Measurements from ENCODE around the gene SIAH3. TPM values are rescaled to one million over a fixed set of nuclear protein-coding genes. Genes with fewer than 3 reads are reported as not detected.

SIAH3 gene
- total and polyA plus RNA-seq, 9 of the 15 experiments (the other 6 are each of a cell fraction or from before 2014, with no cell fraction given): not detected

- H3K36me3 ChIP-seq (ENCODE audit: control insufficient read depth, insufficient read depth, low read length): no peaks in the 10 kb centered on the region
- intact Hi-C loops (cut with micrococcal nuclease): no loop called here
- TF ChIP-seq, protein P1, sequence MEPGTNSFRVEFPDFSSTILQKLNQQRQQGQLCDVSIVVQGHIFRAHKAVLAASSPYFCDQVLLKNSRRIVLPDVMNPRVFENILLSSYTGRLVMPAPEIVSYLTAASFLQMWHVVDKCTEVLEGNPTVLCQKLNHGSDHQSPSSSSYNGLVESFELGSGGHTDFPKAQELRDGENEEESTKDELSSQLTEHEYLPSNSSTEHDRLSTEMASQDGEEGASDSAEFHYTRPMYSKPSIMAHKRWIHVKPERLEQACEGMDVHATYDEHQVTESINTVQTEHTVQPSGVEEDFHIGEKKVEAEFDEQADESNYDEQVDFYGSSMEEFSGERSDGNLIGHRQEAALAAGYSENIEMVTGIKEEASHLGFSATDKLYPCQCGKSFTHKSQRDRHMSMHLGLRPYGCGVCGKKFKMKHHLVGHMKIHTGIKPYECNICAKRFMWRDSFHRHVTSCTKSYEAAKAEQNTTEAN (CRISPR knock-in tag; IDR thresholded peaks at IDR 0.05): no peak
- TF ChIP-seq MAFG (tag; conservative IDR thresholded peaks at IDR 0.05) (no peak), ZC3H11A (IDR thresholded peaks at IDR 0.05; ENCODE audit: low read depth, low read length) (no peak), ZKSCAN1 (IDR thresholded peaks at IDR 0.05; ENCODE audit: low read depth, low read length) (no peak), RFX7 (CRISPR knock-in tag; IDR thresholded peaks at IDR 0.05) (no peak), SIN3A (IDR thresholded peaks at IDR 0.05; ENCODE audit: borderline replicate concordance in 2 of 2, control insufficient read depth in 1 of 2, low read depth in 2 of 2, low read length in 2 of 2) (no peak), KAT8 (IDR thresholded peaks at IDR 0.05; ENCODE audit: low read depth) (no peak), HMBOX1 (IDR thresholded peaks at IDR 0.05) (no peak)
- TF ChIP-seq, protein P2, sequence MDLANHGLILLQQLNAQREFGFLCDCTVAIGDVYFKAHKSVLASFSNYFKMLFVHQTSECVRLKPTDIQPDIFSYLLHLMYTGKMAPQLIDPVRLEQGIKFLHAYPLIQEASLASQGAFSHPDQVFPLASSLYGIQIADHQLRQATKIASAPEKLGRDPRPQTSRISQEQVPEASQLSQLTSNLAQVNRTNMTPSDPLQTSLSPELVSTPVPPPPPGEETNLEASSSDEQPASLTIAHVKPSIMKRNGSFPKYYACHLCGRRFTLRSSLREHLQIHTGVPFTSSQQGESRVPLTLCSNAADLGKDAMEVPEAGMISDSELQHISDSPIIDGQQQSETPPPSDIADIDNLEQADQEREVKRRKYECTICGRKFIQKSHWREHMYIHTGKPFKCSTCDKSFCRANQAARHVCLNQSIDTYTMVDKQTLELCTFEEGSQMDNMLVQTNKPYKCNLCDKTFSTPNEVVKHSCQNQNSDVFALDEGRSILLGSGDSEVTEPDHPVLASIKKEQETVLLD (IDR thresholded peaks at IDR 0.05): no peak
These were observed 64.2 kb downstream of the SIAH3 start for GRCh38 chr13:45787346-45787745.

More at GRCh38 chr13:45787346-45787745, 64.2 kb downstream of the SIAH3 start:
- FAIRE-seq (no peak), DNase-seq (ENCODE audit: extremely low read depth in 1 of 4, low spot score in 3 of 4) (no peak), ATAC-seq (no peak)
- 0% methylated on average over 2 of the region's 2 CpGs for WGBS (ENCODE audit: insufficient coverage, low coverage, missing lambda C conversion rate)
- Histone ChIP-seq H3K79me2 (ENCODE audit: control insufficient read depth, insufficient read depth, low read length) (no peaks in the 10 kb centered on the region), H3K4me3 (no peak overlapping the region), H3K9me3 (replicated peaks; ENCODE audit: control insufficient read depth, insufficient read depth, low read depth, low read length) (no peaks in the 10 kb centered on the region), H3K4me1 (replicated peaks in 1 of 2; ENCODE audit: control insufficient read depth in 2 of 2, insufficient read depth in 2 of 2, low read length in 2 of 2) (0 out of 5 replicates have a peak, but pooled peaks cover 0 to 7% of the 10 kb centered on the region in 2 experiments), H3K27me3 (ENCODE audit: control insufficient read depth in 2 of 2, insufficient read depth in 2 of 2, low read length in 2 of 2) (peaks cover 3 to 8% of the 10 kb centered on the region in 2 experiments; a peak in 4 of 5 replicates), H3K4me2 (ENCODE audit: insufficient read depth, low read length) (no peak overlapping the region), H3K9ac (ENCODE audit: insufficient read depth in 1 of 2, low read depth in 2 of 2, low read length in 2 of 2) (no peak overlapping the region), H3K27ac (ENCODE audit: extremely low read depth, low read depth, low read length) (no peak overlapping the region), H3K9me1 (ENCODE audit: control insufficient read depth, insufficient read depth, low read length) (no peaks in the 10 kb centered on the region), H4K20me1 (replicated peaks; ENCODE audit: control insufficient read depth, insufficient read depth, low read length) (no peaks in the 10 kb centered on the region), H2AFZ (ENCODE audit: low read depth, low read length) (no peak overlapping the region)
- no TSS peak for BruUV-seq (replicated peaks)
- in situ Hi-C loops (cut with MboI): no loop called here
- ChIA-PET POLR2A (no interaction called here), CTCF (ENCODE audit: low intra/inter-chr PET ratio) (no interaction called here)
